ENCODE results near the gene RFPL2.

Gene RFPL2

GRCh38 chr22:32211011-32211410 is 6.1 kb upstream of the RFPL2 start:
- no peaks in the 10 kb centered on the region for H3K9me3 ChIP-seq (replicated peaks in 1 of 11)
- H4K20me1 ChIP-seq, result no peaks in the 10 kb centered on the region
- no peak for TF ChIP-seq Cebpa-rat (IDR thresholded peaks at IDR 0.05)
- peak overlapping the region in 3 of 11 experiments; percentile 12 to 37 (median 18); a peak in 4 of 22 replicates for H3K4me2 ChIP-seq
- H3K27me3 ChIP-seq, result no peaks in the 10 kb centered on the region
- H3K4me3 ChIP-seq, result no peak overlapping the region
- H3K27ac ChIP-seq, result no peak overlapping the region
- peaks cover 0 to 55% (median 11%) of the 10 kb centered on the region in 10 experiments; a peak in 14 of 20 replicates for H3K4me1 ChIP-seq
- H3K36me3 ChIP-seq, result no peaks in the 10 kb centered on the region
- H3K9ac ChIP-seq, result no peak overlapping the region

GRCh38 chr22:32208681-32209080 is 3.8 kb upstream of the RFPL2 start:
- peaks cover 0 to 53% (median 11%) of the 10 kb centered on the region in 10 experiments; a peak in 14 of 20 replicates for H3K4me1 ChIP-seq
- TF ChIP-seq Cebpa-rat (IDR thresholded peaks at IDR 0.05), result no peak

GRCh38 chr22:32207971-32208480 is 3.2 kb upstream of the RFPL2 start:
- Histone ChIP-seq H3K9ac (0 out of 22 replicates have a peak overlapping the region, but pooled peaks of 1 of the 11 experiments have one; percentile 9), H3K4me1 (peaks cover 3 to 55% (median 13%) of the 10 kb centered on the region in 10 experiments; a peak in 17 of 20 replicates), H4K20me1 (no peaks in the 10 kb centered on the region), H3K27me3 (peaks cover 6 to 12% (median 7%) of the 10 kb centered on the region in 11 experiments), H3K27ac (no peak overlapping the region), H3K9me3 (replicated peaks in 1 of 11) (no peaks in the 10 kb centered on the region), H3K36me3 (no peaks in the 10 kb centered on the region), H3K4me2 (peak overlapping the region in 1 of 11 experiments; percentile 64; a peak in 2 of 22 replicates), H3K4me3 (no peak overlapping the region)
- TF ChIP-seq Cebpa-rat (IDR thresholded peaks at IDR 0.05), result no peak

More at GRCh38 chr22:32208681-32209080, 3.8 kb upstream of the RFPL2 start:
- H3K4me2 ChIP-seq, result peak overlapping the region in 2 of 11 experiments; percentile 5 to 64; a peak in 2 of 22 replicates
- peaks cover 0 to 6% (median under 1%) of the 10 kb centered on the region in 11 experiments; a peak in 10 of 22 replicates for H3K27me3 ChIP-seq
- H3K27ac ChIP-seq, result no peak overlapping the region
- no peaks in the 10 kb centered on the region for H3K9me3 ChIP-seq (replicated peaks in 1 of 11)
- no peaks in the 10 kb centered on the region for H4K20me1 ChIP-seq
- H3K36me3 ChIP-seq, result no peaks in the 10 kb centered on the region
- H3K9ac ChIP-seq, result no peak overlapping the region
- H3K4me3 ChIP-seq, result no peak overlapping the region

GRCh38 chr22:32206774-32207758 is 2.2 kb upstream of the RFPL2 start:
- H3K4me3 ChIP-seq, result no peak overlapping the region
- H3K9ac ChIP-seq, result no peak overlapping the region
- no peak overlapping the region for H3K27ac ChIP-seq
- H4K20me1 ChIP-seq, result no peaks in the 10 kb centered on the region
- no peaks in the 10 kb centered on the region for H3K36me3 ChIP-seq
- peak overlapping the region in 2 of 11 experiments; percentile 19 to 64; a peak in 4 of 22 replicates for H3K4me2 ChIP-seq
- H3K9me3 ChIP-seq (replicated peaks in 1 of 11), result no peaks in the 10 kb centered on the region
- peaks cover 11 to 22% (median 16%) of the 10 kb centered on the region in 11 experiments for H3K27me3 ChIP-seq
- peaks cover 5 to 64% (median 13%) of the 10 kb centered on the region in 10 experiments; a peak in 17 of 20 replicates for H3K4me1 ChIP-seq
- TF ChIP-seq Cebpa-rat (IDR thresholded peaks at IDR 0.05), result no peak

GRCh38 chr22:32205974-32206773 is 1.3 kb upstream of the RFPL2 start:
- TF ChIP-seq Cebpa-rat (IDR thresholded peaks at IDR 0.05), result no peak
- no peak overlapping the region for H3K4me3 ChIP-seq
- no peaks in the 10 kb centered on the region for H3K36me3 ChIP-seq
- H3K4me2 ChIP-seq, result peak overlapping the region in 2 of 11 experiments; percentile 19 to 64; a peak in 4 of 22 replicates
- H4K20me1 ChIP-seq, result no peaks in the 10 kb centered on the region
- no peak overlapping the region for H3K27ac ChIP-seq
- peaks cover 11 to 25% (median 17%) of the 10 kb centered on the region in 11 experiments for H3K27me3 ChIP-seq
- H3K9ac ChIP-seq, result no peak overlapping the region
- H3K4me1 ChIP-seq, result peaks cover 0 to 59% (median 9%) of the 10 kb centered on the region in 10 experiments; a peak in 11 of 20 replicates
- no peaks in the 10 kb centered on the region for H3K9me3 ChIP-seq (replicated peaks in 1 of 11)

- Histone ChIP-seq H3K27ac (no peak overlapping the region), H3K9ac (no peak overlapping the region), H3K27me3 (peaks cover 11 to 25% (median 17%) of the 10 kb centered on the region in 11 experiments), H3K4me2 (no peak overlapping the region), H3K9me3 (replicated peaks in 1 of 11) (no peaks in the 10 kb centered on the region), H4K20me1 (no peaks in the 10 kb centered on the region), H3K4me1 (peaks cover 0 to 45% (median 9%) of the 10 kb centered on the region in 10 experiments; a peak in 11 of 20 replicates), H3K4me3 (no peak overlapping the region), H3K36me3 (no peaks in the 10 kb centered on the region)
- TF ChIP-seq Cebpa-rat (IDR thresholded peaks at IDR 0.05), result no peak
Observed at GRCh38 chr22:32204040-32204855, 625 bp downstream of the RFPL2 start.

GRCh38 chr22:32203181-32204039 is 1.5 kb downstream of the RFPL2 start:
- H3K27ac ChIP-seq, result no peak overlapping the region
- peaks cover 0 to 37% (median 7%) of the 10 kb centered on the region in 10 experiments; a peak in 11 of 20 replicates for H3K4me1 ChIP-seq
- no peaks in the 10 kb centered on the region for H4K20me1 ChIP-seq
- no peaks in the 10 kb centered on the region for H3K9me3 ChIP-seq (replicated peaks in 1 of 11)
- peak overlapping the region; percentile 43 to 80 (median 57) for H3K4me2 ChIP-seq
- peaks cover 11 to 25% (median 17%) of the 10 kb centered on the region in 11 experiments for H3K27me3 ChIP-seq
- peak overlapping the region in 2 of 10 experiments; percentile 19 to 24; a peak in 1 of 20 replicates for H3K4me3 ChIP-seq
- H3K9ac ChIP-seq, result no peak overlapping the region
- H3K36me3 ChIP-seq, result no peaks in the 10 kb centered on the region
- no peak for TF ChIP-seq Cebpa-rat (IDR thresholded peaks at IDR 0.05)

Measured in BLaER1 treated with 17β-estradiol and CSF1 and Interleukin-3, amounts not matched to agents 10 nM and 100 nM (cell line).